ENCODE results near the gene ZC4H2. TPM values are rescaled to one million over a fixed set of nuclear protein-coding genes. Genes with fewer than 3 reads are reported as not detected.
"Not testable (repeated sequence)": the region's sequence is repeated elsewhere in the genome, so short reads cannot be mapped to it uniquely, and the experiment has no call there.

ZC4H2 gene
- total and polyA plus RNA-seq, 2 of the 4 experiments (the other 2 are of a cell fraction) = 10.6 to 13.6 TPM

- ChIA-PET CTCF (no interaction called here), POLR2A (ENCODE audit: unreplicated experiment) (no interaction called here)
- H3K56ac ChIP-seq (ENCODE audit: extremely low read depth, insufficient read depth, low read length) = no peak overlapping the region
- H2BK120ac ChIP-seq (ENCODE audit: low read depth, low read length) = no peak overlapping the region
- H2AK9ac ChIP-seq (replicated peaks; ENCODE audit: low read depth, low read length, poor library complexity) = no peak overlapping the region
- in situ Hi-C loops (cut with MboI; ENCODE audit: low sequenced_read_pairs) = no loop called here
- H3K9me1 ChIP-seq (ENCODE audit: insufficient read depth, low read length) = no peaks in the 10 kb centered on the region
- no peak overlapping the region for H2AFZ ChIP-seq (replicated peaks; ENCODE audit: low read length, poor library complexity)
- H4K91ac ChIP-seq (ENCODE audit: insufficient read depth, low read depth, low read length) = no peak overlapping the region
- H4K5ac ChIP-seq (ENCODE audit: low read depth, low read length) = no peak overlapping the region
- no peaks in the 10 kb centered on the region for H3K27me3 ChIP-seq (ENCODE audit: control insufficient read depth, insufficient read depth, low read length)
- no TSS peak for BruUV-seq (replicated peaks)
- TF ChIP-seq BHLHE40 (IDR thresholded peaks at IDR 0.05; ENCODE audit: low read depth, low read length) = no peak
- no peak for TF ChIP-seq RCOR1 (IDR thresholded peaks at IDR 0.05; ENCODE audit: insufficient replicate concordance, low read length)
- no peak for TF ChIP-seq FOS (IDR thresholded peaks at IDR 0.05; ENCODE audit: low read depth, low read length)
- TF ChIP-seq RAD21 (IDR thresholded peaks at IDR 0.05; ENCODE audit: low read length) = no peak
- no peak for TF ChIP-seq POLR2A (IDR thresholded peaks at IDR 0.05; ENCODE audit: low read depth, low read length)
- TF ChIP-seq MXI1 (IDR thresholded peaks at IDR 0.05; ENCODE audit: borderline replicate concordance, low read depth, low read length) = no peak
- TF ChIP-seq MAZ (IDR thresholded peaks at IDR 0.05; ENCODE audit: borderline replicate concordance, low read depth, low read length) = no peak
- no peak for TF ChIP-seq SMC3 (IDR thresholded peaks at IDR 0.05; ENCODE audit: low read depth, low read length)
- TF ChIP-seq CTCF (conservative IDR thresholded peaks at IDR 0.05; ENCODE audit: low read depth, low read length) = no peak
- no peak overlapping the region for H3K4me3 ChIP-seq (ENCODE audit: insufficient read depth, low read depth, low read length)
- ATAC-seq (ENCODE audit: low read depth) (no peak), DNase-seq (no peak)
- no peak overlapping the region for H2BK20ac ChIP-seq (ENCODE audit: low read depth, low read length)
- H4K8ac ChIP-seq (ENCODE audit: low read depth in 2 of 2, low read length in 2 of 2) = no peak overlapping the region
- H3K9ac ChIP-seq (ENCODE audit: low read depth, low read length) = no peak overlapping the region
- no peaks in the 10 kb centered on the region for H3K9me3 ChIP-seq (ENCODE audit: control insufficient read depth, insufficient read depth, low read length)
- H4K20me1 ChIP-seq (ENCODE audit: insufficient read depth, low read length) = no peaks in the 10 kb centered on the region
- H3K18ac ChIP-seq (ENCODE audit: low read depth, low read length) = no peak overlapping the region
- no peaks in the 10 kb centered on the region for H3K79me1 ChIP-seq (ENCODE audit: low read depth in 1 of 2, low read length in 2 of 2)
- no peak overlapping the region for H2BK5ac ChIP-seq (ENCODE audit: low read depth, low read length, poor library complexity, severe bottlenecking)
- H2AK5ac ChIP-seq (ENCODE audit: low read depth, low read length) = no peak overlapping the region
- no peak overlapping the region for H2BK15ac ChIP-seq (ENCODE audit: low read depth, low read length)
- H3K4me1 ChIP-seq (ENCODE audit: control insufficient read depth, insufficient read depth, low read length) = no peaks in the 10 kb centered on the region
- no peak overlapping the region for H3K14ac ChIP-seq (replicated peaks; ENCODE audit: low read depth, low read length)
- H3K23ac ChIP-seq (ENCODE audit: low read depth, low read length) = no peak overlapping the region
- dilution Hi-C loops (cut with HindIII; ENCODE audit: low sequenced_read_pairs, unreplicated experiment) = no loop called here
- H3K4me2 ChIP-seq (ENCODE audit: low read depth, low read length) = no peak overlapping the region
- H3K4ac ChIP-seq (ENCODE audit: low read depth, low read length) = no peak overlapping the region
- H3K27ac ChIP-seq (ENCODE audit: insufficient read depth, low read length) = no peak overlapping the region
- no peaks in the 10 kb centered on the region for H3K36me3 ChIP-seq (ENCODE audit: control insufficient read depth, insufficient read depth, low read length)
- intact Hi-C loops (cut with micrococcal nuclease) = no loop called here
Observed at GRCh38 chrX:65009459-65009858, 33.2 kb upstream of the ZC4H2 start.

DNA sequence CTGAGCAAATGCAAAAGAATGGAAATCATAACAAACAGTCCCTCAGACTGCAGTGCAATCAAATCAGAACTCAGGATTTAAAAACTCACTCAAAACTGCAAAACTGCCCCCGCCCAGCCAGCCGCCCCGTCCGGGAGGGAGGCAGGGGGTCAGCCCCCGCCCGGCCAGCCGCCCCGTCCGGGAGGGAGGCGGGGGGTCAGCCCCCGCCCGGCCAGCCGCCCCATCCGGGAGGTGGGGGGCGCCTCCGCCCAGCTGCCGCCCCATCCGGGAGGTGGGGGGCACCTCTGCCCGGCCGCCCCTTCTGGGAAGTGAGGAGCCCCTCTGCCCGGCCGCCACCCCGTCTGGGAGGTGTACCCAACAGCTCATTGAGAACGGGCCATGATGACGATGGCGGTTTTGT is 26.0 kb upstream of the ZC4H2 start:
- dilution Hi-C loops (cut with HindIII; ENCODE audit: low sequenced_read_pairs, unreplicated experiment); H4K91ac ChIP-seq (ENCODE audit: insufficient read depth, low read depth, low read length); BruUV-seq (replicated peaks); H3K79me1 ChIP-seq (ENCODE audit: low read depth in 1 of 2, low read length in 2 of 2); H3K4me1 ChIP-seq (ENCODE audit: control insufficient read depth, insufficient read depth, low read length); H2BK120ac ChIP-seq (ENCODE audit: low read depth, low read length); H3K36me3 ChIP-seq (ENCODE audit: control insufficient read depth, insufficient read depth, low read length); H3K9ac ChIP-seq (ENCODE audit: low read depth, low read length); H3K4me2 ChIP-seq (ENCODE audit: low read depth, low read length); ATAC-seq (ENCODE audit: low read depth); H3K27me3 ChIP-seq (ENCODE audit: control insufficient read depth, insufficient read depth, low read length); H2BK5ac ChIP-seq (ENCODE audit: low read depth, low read length, poor library complexity, severe bottlenecking); H3K56ac ChIP-seq (ENCODE audit: extremely low read depth, insufficient read depth, low read length); H3K4ac ChIP-seq (ENCODE audit: low read depth, low read length); H2AFZ ChIP-seq (replicated peaks; ENCODE audit: low read length, poor library complexity); H4K8ac ChIP-seq (ENCODE audit: low read depth in 2 of 2, low read length in 2 of 2); H4K20me1 ChIP-seq (ENCODE audit: insufficient read depth, low read length); intact Hi-C loops (cut with micrococcal nuclease); DNase-seq; in situ Hi-C loops (cut with MboI; ENCODE audit: low sequenced_read_pairs); H3K9me3 ChIP-seq (ENCODE audit: control insufficient read depth, insufficient read depth, low read length); H3K27ac ChIP-seq (ENCODE audit: insufficient read depth, low read length); H3K9me1 ChIP-seq (ENCODE audit: insufficient read depth, low read length); H3K14ac ChIP-seq (replicated peaks; ENCODE audit: low read depth, low read length); H2BK15ac ChIP-seq (ENCODE audit: low read depth, low read length); H4K5ac ChIP-seq (ENCODE audit: low read depth, low read length); POLR2A ChIA-PET (ENCODE audit: unreplicated experiment); H3K4me3 ChIP-seq (ENCODE audit: insufficient read depth, low read depth, low read length); H2AK9ac ChIP-seq (replicated peaks; ENCODE audit: low read depth, low read length, poor library complexity); H3K23ac ChIP-seq (ENCODE audit: low read depth, low read length); H3K18ac ChIP-seq (ENCODE audit: low read depth, low read length); H2AK5ac ChIP-seq (ENCODE audit: low read depth, low read length); CTCF ChIA-PET; H2BK20ac ChIP-seq (ENCODE audit: low read depth, low read length): not testable (repeated sequence)
- WGBS, 2 experiments (ENCODE audit: extremely low coverage in 2 of 2, insufficient read length in 1 of 2) = no CpG with 5 or more reads among the region's 26 CpGs

Data from IMR-90 (cell line).